Measurements from ENCODE around the gene CCDC157.

GRCh38 chr22:30414525-30415047 is 57.8 kb downstream of the CCDC157 start:
- TF ChIP-seq CTCF (conservative IDR thresholded peaks at IDR 0.05; ENCODE audit: low read depth, low read length) (no peak), EZH2 (IDR thresholded peaks at IDR 0.05; ENCODE audit: low read length, unreplicated experiment) (no peak)

All from PC-3 (cell line).